ENCODE measurements around the gene LRRC1.

- TF ChIP-seq ISL1 (CRISPR knock-in tag; IDR thresholded peaks at IDR 0.05) (no peak), ARNTL (CRISPR knock-in tag; IDR thresholded peaks at IDR 0.05; ENCODE audit: borderline replicate concordance, low read depth) (no peak), SNAI2 (CRISPR knock-in tag; IDR thresholded peaks at IDR 0.05) (no peak), PATZ1 (CRISPR knock-in tag; IDR thresholded peaks at IDR 0.05; ENCODE audit: borderline replicate concordance) (no peak)
Measured at GRCh38 chr6:53790886-53791285, 3.9 kb upstream of the LRRC1 start.
